ENCODE data around the gene ZNF827.

The ZNF827 gene

DNA sequence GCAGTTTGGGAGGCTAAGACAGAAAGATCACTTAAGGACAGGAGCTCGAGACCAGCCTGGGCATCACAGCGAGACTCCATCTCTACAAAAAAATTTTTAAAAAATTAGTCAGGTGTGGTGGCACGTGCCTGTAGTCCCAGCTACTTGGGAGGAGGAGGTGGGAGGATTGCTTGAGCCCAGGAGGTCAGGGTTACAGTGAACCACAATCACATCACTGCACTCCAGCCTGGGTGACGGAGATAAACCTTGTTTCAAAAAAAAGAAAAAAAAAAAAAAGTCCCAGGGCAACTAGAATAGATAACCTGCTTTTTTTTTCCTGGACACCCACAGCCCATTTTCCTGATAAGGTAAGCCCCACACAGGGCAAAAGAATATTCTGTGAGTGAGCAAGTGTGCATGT lies 162.4 kb downstream of the ZNF827 start:
- Histone ChIP-seq H3K9ac (ENCODE audit: low read length) (no peak overlapping the region), H3K9me3 (ENCODE audit: control insufficient read depth, insufficient read depth, low read depth, low read length) (no peaks in the 10 kb centered on the region), H3K4me1 (ENCODE audit: control insufficient read depth, insufficient read depth, low read length) (peaks cover 16% of the 10 kb centered on the region), H3K4me3 (ENCODE audit: low read depth, low read length) (no peak overlapping the region), H3K27me3 (ENCODE audit: control insufficient read depth, insufficient read depth, low read length) (no peaks in the 10 kb centered on the region), H3K27ac (ENCODE audit: low read depth, low read length) (no peak overlapping the region), H3K36me3 (ENCODE audit: control insufficient read depth, insufficient read depth, low read length) (peaks cover 61% of the 10 kb centered on the region)

DNA sequence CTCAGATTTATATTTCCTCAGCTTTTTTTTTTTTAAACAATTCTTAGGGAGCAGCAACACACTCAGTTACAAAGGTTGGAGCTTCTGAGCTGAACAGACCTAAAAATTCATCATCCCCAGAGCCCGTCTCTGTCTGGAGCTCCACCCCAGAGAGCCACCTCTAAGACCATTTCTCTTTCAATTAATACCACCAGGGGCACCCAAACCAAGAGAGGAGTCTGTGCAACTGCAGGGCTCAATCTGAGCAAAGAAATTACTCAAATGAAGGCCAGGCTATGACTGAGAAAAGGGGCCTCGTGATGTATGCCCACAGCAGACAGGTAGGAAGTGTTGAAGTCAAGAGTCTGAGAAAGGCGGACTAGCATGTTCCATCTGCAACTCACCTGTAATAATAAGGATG lies 163.2 kb downstream of the ZNF827 start:
- peaks cover 16% of the 10 kb centered on the region for H3K4me1 ChIP-seq (ENCODE audit: control insufficient read depth, insufficient read depth, low read length)
- peaks cover 64% of the 10 kb centered on the region for H3K36me3 ChIP-seq (ENCODE audit: control insufficient read depth, insufficient read depth, low read length)
- H3K9me3 ChIP-seq (ENCODE audit: control insufficient read depth, insufficient read depth, low read depth, low read length) = no peaks in the 10 kb centered on the region
- H3K27ac ChIP-seq (ENCODE audit: low read depth, low read length) = no peak overlapping the region
- H3K27me3 ChIP-seq (ENCODE audit: control insufficient read depth, insufficient read depth, low read length) = no peaks in the 10 kb centered on the region
- H3K4me3 ChIP-seq (ENCODE audit: low read depth, low read length) = no peak overlapping the region
- H3K9ac ChIP-seq (ENCODE audit: low read length) = no peak overlapping the region

DNA sequence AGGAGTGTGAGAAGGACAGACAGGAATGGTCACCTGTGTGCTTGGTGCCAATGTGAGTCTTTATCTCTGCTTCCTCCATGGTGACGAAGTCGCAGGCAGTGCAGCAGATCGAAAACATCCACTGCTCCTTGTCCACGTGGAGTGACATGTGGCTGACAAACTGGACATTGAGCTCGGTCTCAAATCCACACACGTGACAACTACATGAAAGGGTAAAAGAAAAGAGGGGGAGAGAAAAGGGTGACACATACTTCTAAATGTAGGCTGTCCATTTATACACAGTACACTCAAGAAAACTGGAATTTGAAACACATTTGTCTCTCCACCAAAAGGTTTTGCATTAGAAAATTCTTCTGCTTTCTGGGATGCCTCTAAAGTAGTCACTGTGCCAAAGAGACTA lies 164.2 kb downstream of the ZNF827 start:
- Histone ChIP-seq H3K27ac (ENCODE audit: low read depth, low read length) (no peak overlapping the region), H3K4me1 (ENCODE audit: control insufficient read depth, insufficient read depth, low read length) (peaks cover 8% of the 10 kb centered on the region), H3K9ac (ENCODE audit: low read length) (no peak overlapping the region), H3K9me3 (ENCODE audit: control insufficient read depth, insufficient read depth, low read depth, low read length) (no peaks in the 10 kb centered on the region), H3K36me3 (ENCODE audit: control insufficient read depth, insufficient read depth, low read length) (peaks cover 64% of the 10 kb centered on the region), H3K27me3 (ENCODE audit: control insufficient read depth, insufficient read depth, low read length) (no peaks in the 10 kb centered on the region), H3K4me3 (ENCODE audit: low read depth, low read length) (no peak overlapping the region)

DNA sequence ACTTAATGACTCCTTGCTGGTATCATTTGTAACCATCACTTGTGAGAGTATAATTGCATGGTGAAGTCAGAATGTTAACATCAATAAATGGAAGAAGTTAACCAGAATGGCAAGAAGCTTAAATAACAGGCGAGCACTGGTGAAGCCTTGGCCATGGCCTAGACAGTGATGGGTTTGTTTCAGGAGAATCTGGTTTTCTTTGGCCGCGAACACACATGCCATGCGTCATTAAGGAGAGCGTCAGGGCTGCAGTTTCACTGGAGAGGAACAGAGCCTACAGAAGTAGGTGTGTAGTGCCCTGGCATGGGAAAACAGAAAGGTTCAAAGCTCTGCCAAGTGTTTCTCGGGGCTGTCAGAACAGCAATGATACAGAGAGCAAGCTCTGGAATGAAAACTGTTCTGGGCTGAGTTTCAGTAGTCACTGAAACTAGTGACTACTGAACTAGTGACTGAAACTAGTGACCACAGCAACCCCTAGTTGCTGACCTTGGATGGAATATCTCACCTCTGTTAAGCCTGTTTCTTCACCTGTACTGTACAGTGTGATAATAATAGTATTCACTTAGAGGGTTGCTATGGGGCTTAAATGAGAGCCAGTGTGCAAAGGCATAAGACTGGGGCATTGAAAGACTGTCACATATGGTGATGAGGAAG lies 164.9 kb downstream of the ZNF827 start:
- H3K4me3 ChIP-seq (ENCODE audit: low read depth, low read length) = no peak overlapping the region
- no peak overlapping the region for H3K9ac ChIP-seq (ENCODE audit: low read length)
- H3K9me3 ChIP-seq (ENCODE audit: control insufficient read depth, insufficient read depth, low read depth, low read length) = no peaks in the 10 kb centered on the region
- H3K27me3 ChIP-seq (ENCODE audit: control insufficient read depth, insufficient read depth, low read length) = no peaks in the 10 kb centered on the region
- H3K27ac ChIP-seq (ENCODE audit: low read depth, low read length) = no peak overlapping the region
- peaks cover under 1% of the 10 kb centered on the region; the same call in 1 of the 2 replicates for H3K4me1 ChIP-seq (ENCODE audit: control insufficient read depth, insufficient read depth, low read length)
- H3K36me3 ChIP-seq (ENCODE audit: control insufficient read depth, insufficient read depth, low read length) = peaks cover 66% of the 10 kb centered on the region

DNA sequence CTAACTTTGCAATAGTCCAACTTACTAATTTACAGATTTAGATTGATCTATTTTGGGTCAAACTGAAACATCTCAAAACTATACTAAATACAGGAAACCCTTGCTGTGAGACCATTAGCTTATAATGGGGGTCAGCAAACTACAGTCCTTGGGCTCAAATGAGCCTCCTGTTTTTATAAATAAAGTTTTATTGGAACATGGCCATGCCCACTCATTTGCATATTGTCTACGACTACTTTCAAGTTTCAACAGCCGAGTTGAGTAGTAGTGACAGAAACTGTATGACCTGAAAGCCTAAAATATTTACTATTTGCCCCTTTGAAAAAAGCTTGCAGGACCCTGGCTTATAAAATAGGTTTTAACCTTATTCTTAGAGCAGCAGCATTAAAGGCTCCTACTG lies 166.3 kb downstream of the ZNF827 start:
- Histone ChIP-seq H3K27ac (ENCODE audit: low read depth, low read length) (no peak overlapping the region), H3K9me3 (ENCODE audit: control insufficient read depth, insufficient read depth, low read depth, low read length) (no peaks in the 10 kb centered on the region), H3K9ac (ENCODE audit: low read length) (no peak overlapping the region), H3K4me3 (ENCODE audit: low read depth, low read length) (no peak overlapping the region), H3K4me1 (ENCODE audit: control insufficient read depth, insufficient read depth, low read length) (no peaks in the 10 kb centered on the region; the same call in 1 of the 2 replicates), H3K36me3 (ENCODE audit: control insufficient read depth, insufficient read depth, low read length) (peaks cover 67% of the 10 kb centered on the region), H3K27me3 (ENCODE audit: control insufficient read depth, insufficient read depth, low read length) (no peaks in the 10 kb centered on the region)

DNA sequence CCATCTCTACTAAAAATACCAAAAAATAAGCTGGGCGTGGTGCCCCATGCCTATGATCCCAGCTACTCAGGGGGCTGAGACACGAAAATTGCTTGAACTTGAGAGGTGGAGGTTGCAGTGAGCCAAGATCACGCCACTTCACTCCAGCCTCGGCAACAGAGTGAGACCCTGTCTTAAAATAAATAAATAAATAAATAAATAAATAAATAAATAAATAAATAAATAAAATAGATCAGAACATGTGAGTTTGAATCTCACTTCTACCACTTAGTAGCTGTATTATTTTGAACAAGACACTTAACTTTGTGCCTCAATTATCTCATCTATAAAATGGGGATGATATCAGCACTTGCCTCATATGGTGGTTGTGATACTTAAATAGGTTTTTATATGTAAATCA lies 168.5 kb downstream of the ZNF827 start:
- H3K4me1 ChIP-seq (ENCODE audit: control insufficient read depth, insufficient read depth, low read length) = no peaks in the 10 kb centered on the region; the same call in 1 of the 2 replicates
- no peak overlapping the region for H3K4me3 ChIP-seq (ENCODE audit: low read depth, low read length)
- no peak overlapping the region for H3K9ac ChIP-seq (ENCODE audit: low read length)
- H3K27ac ChIP-seq (ENCODE audit: low read depth, low read length) = no peak overlapping the region
- no peaks in the 10 kb centered on the region for H3K27me3 ChIP-seq (ENCODE audit: control insufficient read depth, insufficient read depth, low read length)
- H3K9me3 ChIP-seq (ENCODE audit: control insufficient read depth, insufficient read depth, low read depth, low read length) = no peaks in the 10 kb centered on the region
- H3K36me3 ChIP-seq (ENCODE audit: control insufficient read depth, insufficient read depth, low read length) = peaks cover 70% of the 10 kb centered on the region

DNA sequence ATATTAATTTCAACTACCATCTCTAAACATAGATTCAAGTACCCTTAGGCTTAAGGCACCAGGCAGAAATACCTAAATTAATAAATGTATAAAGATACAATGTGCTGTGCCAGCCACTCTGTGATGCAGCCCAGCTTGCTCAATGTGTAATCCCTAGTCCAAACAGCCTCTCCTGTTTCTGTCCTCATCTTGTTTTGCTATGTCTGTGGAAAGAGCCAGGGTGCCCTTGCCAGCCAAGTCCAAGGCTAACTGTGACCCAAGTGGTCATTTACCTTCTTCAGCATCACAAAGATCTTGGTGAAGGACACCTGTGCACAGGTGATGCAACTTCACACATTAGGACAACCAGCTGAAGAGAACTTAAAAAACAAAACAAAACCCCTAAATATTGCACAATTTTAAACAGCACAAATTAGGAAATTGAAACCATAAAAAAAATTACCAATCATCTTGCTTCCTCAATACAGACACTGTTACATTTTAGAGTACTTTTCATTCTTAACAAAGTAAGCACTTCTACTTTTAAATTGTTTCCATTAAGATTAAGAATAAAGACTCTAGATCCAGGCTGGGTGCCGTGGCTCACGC lies 169.1 kb downstream of the ZNF827 start:
- H3K9me3 ChIP-seq (ENCODE audit: control insufficient read depth, insufficient read depth, low read depth, low read length) = no peaks in the 10 kb centered on the region
- no peak overlapping the region for H3K9ac ChIP-seq (ENCODE audit: low read length)
- H3K27ac ChIP-seq (ENCODE audit: low read depth, low read length) = no peak overlapping the region
- H3K4me1 ChIP-seq (ENCODE audit: control insufficient read depth, insufficient read depth, low read length) = no peaks in the 10 kb centered on the region; the same call in 1 of the 2 replicates
- no peak overlapping the region for H3K4me3 ChIP-seq (ENCODE audit: low read depth, low read length)
- peaks cover 70% of the 10 kb centered on the region for H3K36me3 ChIP-seq (ENCODE audit: control insufficient read depth, insufficient read depth, low read length)
- H3K27me3 ChIP-seq (ENCODE audit: control insufficient read depth, insufficient read depth, low read length) = no peaks in the 10 kb centered on the region

DNA sequence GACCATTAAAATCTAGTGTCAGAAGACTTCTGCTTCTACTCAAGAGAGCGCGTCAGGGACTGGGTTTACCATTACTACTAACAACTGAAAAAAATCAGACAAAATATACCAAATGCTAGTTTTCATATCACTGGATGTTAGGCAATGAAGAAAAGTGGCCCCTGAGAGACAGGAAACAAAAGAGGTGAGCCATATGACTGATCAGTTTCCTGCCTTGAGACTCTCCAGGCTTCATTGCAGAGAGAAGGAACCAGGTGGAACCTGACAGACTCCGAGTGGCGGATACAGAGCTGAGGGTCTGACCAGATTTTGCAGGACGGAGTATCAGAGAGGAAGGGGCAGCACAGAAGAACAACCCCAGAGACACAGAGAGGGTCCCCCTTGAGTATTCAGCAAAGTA lies 172.3 kb downstream of the ZNF827 start:
- no peak overlapping the region for H3K27ac ChIP-seq (ENCODE audit: low read depth, low read length)
- no peak overlapping the region for H3K9ac ChIP-seq (ENCODE audit: low read length)
- no peaks in the 10 kb centered on the region for H3K4me1 ChIP-seq (ENCODE audit: control insufficient read depth, insufficient read depth, low read length)
- peaks cover 68% of the 10 kb centered on the region for H3K36me3 ChIP-seq (ENCODE audit: control insufficient read depth, insufficient read depth, low read length)
- H3K9me3 ChIP-seq (ENCODE audit: control insufficient read depth, insufficient read depth, low read depth, low read length) = no peaks in the 10 kb centered on the region
- H3K4me3 ChIP-seq (ENCODE audit: low read depth, low read length) = no peak overlapping the region
- no peaks in the 10 kb centered on the region for H3K27me3 ChIP-seq (ENCODE audit: control insufficient read depth, insufficient read depth, low read length)

DNA sequence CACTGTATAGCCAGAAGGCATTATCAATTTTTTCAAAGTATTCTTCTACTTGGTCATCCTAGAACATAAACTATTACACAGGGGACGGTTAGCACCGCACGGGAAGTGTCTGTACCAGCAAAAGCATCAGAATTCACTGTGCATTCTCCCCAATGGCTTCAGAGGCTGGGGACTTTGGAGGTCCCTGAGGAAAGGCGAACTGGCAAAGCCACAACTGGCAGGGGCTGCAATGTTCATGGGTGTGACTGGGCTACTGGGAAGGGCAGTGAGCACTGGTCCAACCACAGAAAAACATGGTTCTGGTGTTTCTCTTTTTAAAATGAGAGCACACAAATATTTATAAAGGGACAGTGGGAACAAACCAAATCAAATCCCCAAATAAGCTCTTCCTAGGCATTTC lies 175.2 kb downstream of the ZNF827 start:
- H3K36me3 ChIP-seq (ENCODE audit: control insufficient read depth, insufficient read depth, low read length) = peaks cover 85% of the 10 kb centered on the region
- H3K4me1 ChIP-seq (ENCODE audit: control insufficient read depth, insufficient read depth, low read length) = no peaks in the 10 kb centered on the region
- H3K27ac ChIP-seq (ENCODE audit: low read depth, low read length) = no peak overlapping the region
- H3K9me3 ChIP-seq (ENCODE audit: control insufficient read depth, insufficient read depth, low read depth, low read length) = no peaks in the 10 kb centered on the region
- no peak overlapping the region for H3K9ac ChIP-seq (ENCODE audit: low read length)
- H3K27me3 ChIP-seq (ENCODE audit: control insufficient read depth, insufficient read depth, low read length) = no peaks in the 10 kb centered on the region
- no peak overlapping the region for H3K4me3 ChIP-seq (ENCODE audit: low read depth, low read length)

DNA sequence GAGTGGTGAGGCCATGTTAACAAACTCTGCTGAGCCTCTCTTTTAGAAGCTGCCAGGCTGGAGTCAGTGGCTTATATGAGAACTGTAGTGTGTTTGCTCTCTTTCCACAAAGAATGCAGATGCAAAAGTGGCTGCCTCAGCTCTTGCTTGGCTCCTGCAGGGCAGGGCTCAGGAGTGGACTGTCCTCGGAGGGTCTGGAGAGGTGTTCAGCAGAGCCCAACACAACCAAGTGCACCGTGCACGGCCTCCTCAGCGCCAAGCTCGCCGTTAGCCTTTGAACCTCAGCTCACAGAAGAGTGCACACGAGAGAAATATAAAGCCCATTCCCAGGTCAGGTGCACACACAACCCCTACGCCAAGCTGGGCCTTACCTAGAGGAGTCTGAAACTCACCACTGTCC lies 175.9 kb downstream of the ZNF827 start:
- Histone ChIP-seq H3K27me3 (ENCODE audit: control insufficient read depth, insufficient read depth, low read length) (no peaks in the 10 kb centered on the region), H3K4me1 (ENCODE audit: control insufficient read depth, insufficient read depth, low read length) (no peaks in the 10 kb centered on the region), H3K9me3 (ENCODE audit: control insufficient read depth, insufficient read depth, low read depth, low read length) (no peaks in the 10 kb centered on the region), H3K9ac (ENCODE audit: low read length) (no peak overlapping the region), H3K27ac (ENCODE audit: low read depth, low read length) (no peak overlapping the region), H3K4me3 (ENCODE audit: low read depth, low read length) (no peak overlapping the region), H3K36me3 (ENCODE audit: control insufficient read depth, insufficient read depth, low read length) (peaks cover 83% of the 10 kb centered on the region)

DNA sequence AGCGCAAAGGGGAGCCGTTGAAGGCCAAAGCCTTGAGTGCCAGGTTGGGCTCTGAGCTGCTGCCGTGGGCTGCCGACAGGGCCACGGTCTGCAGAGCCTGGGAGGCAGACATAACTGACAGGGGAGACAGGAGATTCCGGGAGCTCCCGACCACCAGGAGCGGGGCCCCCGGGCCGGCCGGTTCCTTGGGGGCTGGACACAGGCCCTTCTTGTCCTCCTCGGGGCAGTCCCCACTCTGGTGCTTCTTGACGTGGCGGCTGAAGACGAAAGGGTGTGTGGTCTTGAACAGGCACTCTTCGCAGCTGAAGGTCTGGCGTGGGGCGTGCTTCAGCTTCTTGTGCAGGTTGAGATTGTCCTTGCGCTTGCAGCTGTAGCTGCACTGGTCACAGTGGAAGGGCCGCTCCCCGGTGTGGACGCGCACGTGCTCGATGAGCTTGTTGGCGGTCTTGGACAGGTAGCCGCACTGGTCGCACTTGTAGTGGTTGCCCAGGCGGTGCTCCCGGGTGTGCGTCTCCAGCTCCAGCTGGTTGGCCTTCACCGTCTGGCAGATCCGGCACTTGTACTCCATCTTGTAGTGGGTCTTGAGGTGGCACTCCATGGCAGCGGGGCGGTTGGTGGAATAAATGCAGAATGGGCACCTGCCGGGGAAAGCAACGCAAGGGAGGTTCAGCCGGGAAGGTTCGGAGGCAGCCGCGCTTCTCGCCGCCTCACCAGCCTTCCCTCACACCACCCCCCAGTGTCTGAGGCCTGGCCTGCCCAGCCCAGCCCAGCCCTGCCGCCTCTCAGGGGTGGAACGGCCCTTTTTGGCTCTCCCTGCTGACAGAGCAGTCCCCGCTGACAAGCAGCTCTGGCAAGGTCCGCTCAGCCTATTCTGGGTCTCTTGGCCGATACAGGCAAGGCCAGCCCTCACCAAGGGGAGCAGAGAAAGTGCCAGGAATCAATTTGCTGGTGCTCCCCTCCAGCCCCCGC lies 177.4 kb downstream of the ZNF827 start:
- Histone ChIP-seq H3K9me3 (ENCODE audit: control insufficient read depth, insufficient read depth, low read depth, low read length) (no peaks in the 10 kb centered on the region), H3K27ac (ENCODE audit: low read depth, low read length) (no peak overlapping the region), H3K4me1 (ENCODE audit: control insufficient read depth, insufficient read depth, low read length) (no peaks in the 10 kb centered on the region), H3K9ac (ENCODE audit: low read length) (no peak overlapping the region), H3K36me3 (ENCODE audit: control insufficient read depth, insufficient read depth, low read length) (peaks cover 77% of the 10 kb centered on the region), H3K27me3 (ENCODE audit: control insufficient read depth, insufficient read depth, low read length) (no peaks in the 10 kb centered on the region), H3K4me3 (ENCODE audit: low read depth, low read length) (no peak overlapping the region)
